BLaER1 (cell line): Measurements from ENCODE around the gene RBMS1.
"Not testable (repeated sequence)": the region's sequence is repeated elsewhere in the genome, so short reads cannot be mapped to it uniquely, and the experiment has no call there.

Experiments
- H3K27ac ChIP-seq: shearing (Covaris generic); formaldehyde crosslinking; 2 replicates; pipeline ENCODE4 v1.8.1; 2022
- H3K27me3 ChIP-seq: shearing (Covaris generic); formaldehyde crosslinking; 2 replicates; pipeline ENCODE4 v1.8.1; 2022
- H3K36me3 ChIP-seq: shearing (Covaris generic); formaldehyde crosslinking; 2 replicates; pipeline ENCODE4 v1.8.1; 2022
- H3K4me1 ChIP-seq: shearing (Covaris generic); formaldehyde crosslinking; 2 replicates; pipeline ENCODE4 v1.8.1; 2022
- H3K4me2 ChIP-seq: shearing (Covaris generic); formaldehyde crosslinking; 2 replicates; pipeline ENCODE4 v1.8.1; 2022
- H3K4me3 ChIP-seq: shearing (Covaris generic); formaldehyde crosslinking; 2 replicates; pipeline ENCODE4 v1.8.1; 2022
- H3K9ac ChIP-seq: shearing (Covaris generic); formaldehyde crosslinking; 2 replicates; pipeline ENCODE4 v1.8.1; 2022
- H3K9me3 ChIP-seq: shearing (Covaris generic); formaldehyde crosslinking; 2 replicates; pipeline ENCODE4 v1.8.1; 2022
- H4K20me1 ChIP-seq: shearing (Covaris generic); formaldehyde crosslinking; 2 replicates; pipeline ENCODE4 v1.8.1; 2022
- Cebpa-rat ChIP-seq: shearing (Covaris generic); IDR thresholded peaks from 2 replicates; pipeline ENCODE4 v1.8.1; 2022

The RBMS1 gene

DNA sequence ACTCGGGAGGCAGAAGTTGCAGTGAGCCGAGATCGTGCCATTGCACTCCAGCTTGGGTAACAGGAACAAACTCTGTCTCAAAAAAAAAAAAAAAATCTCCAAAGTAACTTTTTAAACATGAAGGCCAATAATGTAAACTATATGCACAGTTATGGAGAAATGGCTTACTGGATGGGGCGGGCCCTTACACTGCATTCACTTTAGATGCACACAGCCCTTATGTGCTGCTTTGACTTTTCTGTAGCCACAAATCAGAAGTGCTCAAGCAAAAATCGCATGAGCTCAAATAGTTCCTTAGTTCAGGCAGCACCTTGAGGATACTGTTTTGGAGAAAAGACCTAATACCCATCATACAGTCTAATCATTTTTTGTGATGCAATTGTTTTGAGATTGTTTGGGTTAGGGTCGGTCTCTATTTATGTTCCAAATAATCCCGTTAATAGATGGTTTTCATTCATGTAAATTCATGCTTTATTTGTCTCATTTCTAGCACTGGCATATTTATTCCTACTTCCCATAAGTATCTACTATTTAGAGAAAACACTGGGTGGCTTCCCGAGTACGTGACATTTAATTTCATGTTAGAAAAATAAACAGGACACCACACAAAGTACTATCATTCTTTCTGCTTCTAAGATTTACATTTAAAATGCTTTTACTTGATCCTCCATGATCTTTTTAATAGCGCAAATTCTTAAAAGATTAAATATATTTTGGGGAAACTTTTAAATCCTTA lies 34.7 kb downstream of the RBMS1 start:
- Histone ChIP-seq H3K9ac (no peak overlapping the region), H3K4me3 (no peak overlapping the region), H3K36me3 (no peaks in the 10 kb centered on the region), H4K20me1 (no peaks in the 10 kb centered on the region), H3K27me3 (no peaks in the 10 kb centered on the region), H3K27ac (no peak overlapping the region), H3K4me1 (no peaks in the 10 kb centered on the region), H3K9me3 (no peaks in the 10 kb centered on the region), H3K4me2 (no peak overlapping the region)
- TF ChIP-seq Cebpa-rat, result no peak

DNA sequence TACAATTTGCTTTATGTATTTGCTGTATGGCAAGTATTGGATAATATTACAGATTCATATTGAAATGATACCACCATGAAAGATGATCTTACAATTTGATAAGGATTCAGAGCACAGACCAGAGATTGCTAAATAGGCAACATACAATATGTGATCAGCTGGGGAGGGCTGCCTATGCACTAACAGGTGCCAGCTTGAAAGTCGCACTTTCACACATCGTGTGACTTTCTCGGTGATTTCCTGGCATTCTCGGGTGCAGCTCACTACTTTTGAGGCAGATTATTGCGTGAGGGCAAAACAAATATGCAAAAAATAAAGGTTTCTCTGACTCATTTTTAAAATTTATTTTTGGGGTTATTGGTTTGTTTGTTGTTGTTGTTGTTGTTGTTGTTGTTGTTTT lies 36.0 kb downstream of the RBMS1 start:
- Histone ChIP-seq H3K4me2 (no peak overlapping the region), H3K9ac (no peak overlapping the region), H4K20me1 (no peaks in the 10 kb centered on the region), H3K27me3 (no peaks in the 10 kb centered on the region), H3K4me1 (no peaks in the 10 kb centered on the region), H3K27ac (no peak overlapping the region), H3K4me3 (no peak overlapping the region), H3K9me3 (no peaks in the 10 kb centered on the region), H3K36me3 (no peaks in the 10 kb centered on the region)
- no peak for TF ChIP-seq Cebpa-rat

GRCh38 chr2:160454070-160454797 lies 39.4 kb downstream of the RBMS1 start:
- Histone ChIP-seq H3K4me3 (no peak overlapping the region), H4K20me1 (no peaks in the 10 kb centered on the region), H3K9ac (no peak overlapping the region), H3K36me3 (no peaks in the 10 kb centered on the region), H3K27me3 (no peaks in the 10 kb centered on the region), H3K4me2 (no peak overlapping the region), H3K9me3 (no peaks in the 10 kb centered on the region), H3K4me1 (peaks cover 9% of the 10 kb centered on the region; the same call in 1 of the 2 replicates), H3K27ac (no peak overlapping the region)
- TF ChIP-seq Cebpa-rat, result no peak

GRCh38 chr2:160453111-160453820 lies 40.3 kb downstream of the RBMS1 start:
- Histone ChIP-seq H3K27ac (no peak overlapping the region), H4K20me1 (no peaks in the 10 kb centered on the region), H3K36me3 (no peaks in the 10 kb centered on the region), H3K4me3 (no peak overlapping the region), H3K9ac (no peak overlapping the region), H3K27me3 (no peaks in the 10 kb centered on the region), H3K4me1 (peaks cover 9% of the 10 kb centered on the region; the same call in 1 of the 2 replicates), H3K4me2 (no peak overlapping the region), H3K9me3 (peaks cover 6% of the 10 kb centered on the region; the same call in 1 of the 2 replicates)
- TF ChIP-seq Cebpa-rat, result no peak

DNA sequence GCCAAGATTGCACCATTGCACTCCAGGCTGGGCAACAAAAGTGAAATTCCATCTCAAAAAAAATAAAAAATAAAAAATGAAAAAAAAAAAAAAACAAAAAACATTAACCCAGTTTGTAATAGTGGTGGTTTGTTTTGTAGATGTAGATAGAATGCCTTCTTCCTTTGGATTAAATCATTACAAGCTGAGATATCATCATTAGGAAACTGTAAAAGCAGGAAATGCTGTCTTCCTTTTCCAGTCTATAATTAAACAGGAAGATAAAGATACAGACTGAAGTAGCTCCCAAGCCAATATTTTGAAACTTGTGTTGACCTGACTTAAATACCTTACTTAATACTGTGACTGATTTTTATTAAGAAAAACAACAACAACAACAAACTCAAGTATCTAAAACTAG lies 43.1 kb downstream of the RBMS1 start:
- no peak for TF ChIP-seq Cebpa-rat

DNA sequence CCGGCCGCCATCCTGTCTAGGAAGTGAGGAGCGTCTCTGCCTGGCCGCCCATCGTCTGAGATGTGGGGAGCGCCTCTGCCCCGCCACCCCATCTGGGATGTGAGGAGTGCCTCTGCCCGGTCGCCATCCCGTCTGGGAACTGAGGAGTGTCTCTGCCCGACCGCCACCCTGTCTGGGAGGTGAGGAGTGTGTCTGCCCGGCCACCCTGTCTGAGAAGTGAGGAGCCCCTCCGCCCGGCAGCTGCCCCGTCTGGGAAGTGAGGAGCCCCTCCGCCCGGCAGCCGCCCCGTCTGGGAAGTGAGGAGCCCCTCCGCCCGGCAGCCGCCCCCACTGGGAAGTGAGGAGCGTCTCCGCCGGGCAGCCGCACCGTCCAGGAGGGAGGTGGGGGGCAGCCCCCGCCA lies 44.8 kb downstream of the RBMS1 start:
- not testable (repeated sequence) for H3K4me2 ChIP-seq, H3K27me3 ChIP-seq, H3K9ac ChIP-seq, H4K20me1 ChIP-seq, H3K27ac ChIP-seq, H3K36me3 ChIP-seq, H3K4me3 ChIP-seq, H3K9me3 ChIP-seq, H3K4me1 ChIP-seq

More for the DNA sequence above, 43.1 kb downstream of the RBMS1 start:
- peaks cover 7% of the 10 kb centered on the region; the same call in 1 of the 2 replicates for H3K9me3 ChIP-seq
- H3K27me3 ChIP-seq, result no peaks in the 10 kb centered on the region
- no peak overlapping the region for H3K27ac ChIP-seq
- no peak overlapping the region for H3K4me2 ChIP-seq
- H3K4me1 ChIP-seq, result peaks cover 9% of the 10 kb centered on the region; the same call in 1 of the 2 replicates
- H3K4me3 ChIP-seq, result no peak overlapping the region
- no peak overlapping the region for H3K9ac ChIP-seq
- no peaks in the 10 kb centered on the region for H4K20me1 ChIP-seq
- no peaks in the 10 kb centered on the region for H3K36me3 ChIP-seq

DNA sequence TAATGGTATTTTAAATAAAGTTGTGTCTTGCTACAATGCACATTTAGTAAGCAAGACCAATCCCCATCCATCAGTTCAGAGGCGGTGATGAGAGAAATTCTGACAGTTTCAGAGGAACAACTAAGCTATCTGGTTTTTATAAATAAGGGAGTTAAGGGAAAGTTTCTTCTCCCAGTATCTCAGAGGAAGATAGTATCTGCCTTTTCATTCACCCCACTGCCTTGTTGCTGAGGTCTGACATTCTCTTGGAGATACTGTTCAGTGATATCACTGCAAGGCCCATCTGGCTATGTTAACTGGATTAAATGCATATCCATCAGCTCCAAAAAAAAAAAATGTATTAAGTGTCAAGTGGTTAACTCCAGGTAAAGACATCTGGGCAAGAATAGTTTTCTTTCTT lies 47.9 kb downstream of the RBMS1 start:
- H3K9me3 ChIP-seq, result peaks cover 18% of the 10 kb centered on the region
- H3K27ac ChIP-seq, result no peak overlapping the region
- no peaks in the 10 kb centered on the region for H4K20me1 ChIP-seq
- H3K4me2 ChIP-seq, result no peak overlapping the region
- no peaks in the 10 kb centered on the region for H3K36me3 ChIP-seq
- no peak overlapping the region for H3K4me3 ChIP-seq
- no peaks in the 10 kb centered on the region for H3K27me3 ChIP-seq
- TF ChIP-seq Cebpa-rat, result no peak
- peaks cover 7% of the 10 kb centered on the region; the same call in 1 of the 2 replicates for H3K4me1 ChIP-seq
- H3K9ac ChIP-seq, result no peak overlapping the region

GRCh38 chr2:160442603-160443002 lies 51.0 kb downstream of the RBMS1 start:
- no peak overlapping the region for H3K4me3 ChIP-seq
- no peak for TF ChIP-seq Cebpa-rat
- no peaks in the 10 kb centered on the region for H3K4me1 ChIP-seq
- H3K27ac ChIP-seq, result no peak overlapping the region
- H3K36me3 ChIP-seq, result no peaks in the 10 kb centered on the region
- no peaks in the 10 kb centered on the region for H4K20me1 ChIP-seq
- H3K4me2 ChIP-seq, result no peak overlapping the region
- peaks cover 26% of the 10 kb centered on the region for H3K9me3 ChIP-seq
- H3K27me3 ChIP-seq, result no peaks in the 10 kb centered on the region
- H3K9ac ChIP-seq, result no peak overlapping the region

GRCh38 chr2:160440888-160441287 lies 52.7 kb downstream of the RBMS1 start:
- Histone ChIP-seq H3K27ac (no peak overlapping the region), H3K27me3 (no peaks in the 10 kb centered on the region), H3K36me3 (no peaks in the 10 kb centered on the region), H3K4me3 (no peak overlapping the region), H3K4me2 (no peak overlapping the region), H4K20me1 (no peaks in the 10 kb centered on the region), H3K9me3 (peaks cover 26% of the 10 kb centered on the region), H3K4me1 (no peaks in the 10 kb centered on the region), H3K9ac (no peak overlapping the region)
- TF ChIP-seq Cebpa-rat, result no peak

- not testable (repeated sequence) for H4K20me1 ChIP-seq, H3K4me1 ChIP-seq, H3K4me2 ChIP-seq, H3K4me3 ChIP-seq, H3K9ac ChIP-seq, H3K27me3 ChIP-seq, H3K27ac ChIP-seq, H3K36me3 ChIP-seq
- peaks cover 26% of the 10 kb centered on the region for H3K9me3 ChIP-seq
These were observed 54.6 kb downstream of the RBMS1 start for GRCh38 chr2:160439038-160439437.
